CMK (cell line): Measurements from ENCODE around the gene AGMAT.
A peak's percentile ranks its signal among the peaks of the same experiment; 100 is the strongest.

Experiments used
- DNase-seq: peaks from one replicate; pipeline ENCODE4 v3.0.0-alpha.2; 2010; ENCODE audit warnings: low read depth

Gene AGMAT

GRCh38 chr1:15524283-15525049 is 60.4 kb downstream of the AGMAT start:
- DNase-seq, result peak; percentile 96

GRCh38 chr1:15524021-15524282 is 60.9 kb downstream of the AGMAT start, which contains the start of gene CASP9:
Gene CASP9, minus strand, starts transcription at chr1:15524215. Its CDS starts 15 bp downstream, at chr1:15524200.
- DNase-seq, result no peak

- DNase-seq, result no peak
These were observed 61.5 kb downstream of the AGMAT start for GRCh38 chr1:15523104-15524020.

GRCh38 chr1:15522551-15522950 is 62.3 kb downstream of the AGMAT start:
- DNase-seq, result no peak
